ENCODE measurements around the gene RALGPS1.

GRCh38 chr9:127088724-127089615, 174.4 kb downstream of the RALGPS1 start:
- no peak for TF ChIP-seq POLR2AphosphoS5 (IDR thresholded peaks at IDR 0.05)
- TF ChIP-seq CTCF (IDR thresholded peaks at IDR 0.05): no peak

Data from sigmoid colon (tissue), 4 donors.